ENCODE measurements around the gene RAPGEF4.
A peak's percentile ranks its signal among the peaks of the same experiment; 100 is the strongest.

RAPGEF4 gene

GRCh38 chr2:172808156-172808555, 72.5 kb downstream of the RAPGEF4 start:
- Histone ChIP-seq H3K4me3 (ENCODE audit: low read depth in 1 of 2, low read length in 2 of 2) (no peak overlapping the region), H3K9ac (ENCODE audit: low read depth, low read length) (no peak overlapping the region), H3K4me2 (ENCODE audit: insufficient read depth, low read length) (no peak overlapping the region), H3K27me3 (ENCODE audit: insufficient read depth, low read length, poor library complexity) (peaks cover 4% of the 10 kb centered on the region), H3K36me3 (ENCODE audit: insufficient read depth, low read length) (no peaks in the 10 kb centered on the region), H3K79me2 (ENCODE audit: insufficient read depth, low read length) (no peaks in the 10 kb centered on the region), H4K20me1 (ENCODE audit: insufficient read depth, low read length) (no peaks in the 10 kb centered on the region), H3K27ac (ENCODE audit: low read length) (no peak overlapping the region), H2AFZ (ENCODE audit: low read depth, low read length) (no peak overlapping the region), H3K9me3 (ENCODE audit: insufficient read depth, low read length, severe bottlenecking) (peaks cover 1% of the 10 kb centered on the region), H3K4me1 (ENCODE audit: insufficient read depth, low read length) (no peaks in the 10 kb centered on the region)
- DNase-seq (no peak), ATAC-seq (ENCODE audit: insufficient read depth, low read depth) (no peak)
- no peak for TF ChIP-seq EZH2 (IDR thresholded peaks at IDR 0.05; ENCODE audit: borderline replicate concordance, low read depth, low read length, severe bottlenecking)
- no peak for TF ChIP-seq CTCF (IDR thresholded peaks at IDR 0.05; ENCODE audit: borderline replicate concordance, extremely low read depth, low read length, poor library complexity, severe bottlenecking)

GRCh38 chr2:172811027-172811426, 75.4 kb downstream of the RAPGEF4 start:
- ATAC-seq (ENCODE audit: insufficient read depth, low read depth) (peak; percentile 86), DNase-seq (peak; percentile 56)
- TF ChIP-seq CTCF (IDR thresholded peaks at IDR 0.05; ENCODE audit: borderline replicate concordance, extremely low read depth, low read length, poor library complexity, severe bottlenecking): no peak
- no peak for TF ChIP-seq EZH2 (IDR thresholded peaks at IDR 0.05; ENCODE audit: borderline replicate concordance, low read depth, low read length, severe bottlenecking)
- Histone ChIP-seq H4K20me1 (ENCODE audit: insufficient read depth, low read length) (no peaks in the 10 kb centered on the region), H3K9me3 (ENCODE audit: insufficient read depth, low read length, severe bottlenecking) (no peaks in the 10 kb centered on the region), H3K4me2 (ENCODE audit: insufficient read depth, low read length) (no peak overlapping the region), H3K27ac (ENCODE audit: low read length) (no peak overlapping the region), H3K79me2 (ENCODE audit: insufficient read depth, low read length) (no peaks in the 10 kb centered on the region), H3K9ac (ENCODE audit: low read depth, low read length) (no peak overlapping the region), H2AFZ (ENCODE audit: low read depth, low read length) (no peak overlapping the region), H3K4me1 (ENCODE audit: insufficient read depth, low read length) (no peaks in the 10 kb centered on the region), H3K27me3 (ENCODE audit: insufficient read depth, low read length, poor library complexity) (peaks cover 4% of the 10 kb centered on the region), H3K4me3 (ENCODE audit: low read depth in 1 of 2, low read length in 2 of 2) (no peak overlapping the region), H3K36me3 (ENCODE audit: insufficient read depth, low read length) (no peaks in the 10 kb centered on the region)

GRCh38 chr2:172812158-172812744, 76.6 kb downstream of the RAPGEF4 start:
- ATAC-seq (ENCODE audit: insufficient read depth, low read depth): no peak
- no peaks in the 10 kb centered on the region for H3K36me3 ChIP-seq (ENCODE audit: insufficient read depth, low read length)

More at GRCh38 chr2:172812158-172812744, 76.6 kb downstream of the RAPGEF4 start:
- no peak overlapping the region for H3K27ac ChIP-seq (ENCODE audit: low read length)
- no peak for DNase-seq
- H3K27me3 ChIP-seq (ENCODE audit: insufficient read depth, low read length, poor library complexity): peaks cover 4% of the 10 kb centered on the region
- H2AFZ ChIP-seq (ENCODE audit: low read depth, low read length): no peak overlapping the region
- TF ChIP-seq EZH2 (IDR thresholded peaks at IDR 0.05; ENCODE audit: borderline replicate concordance, low read depth, low read length, severe bottlenecking) (no peak), CTCF (IDR thresholded peaks at IDR 0.05; ENCODE audit: borderline replicate concordance, extremely low read depth, low read length, poor library complexity, severe bottlenecking) (no peak)
- H3K4me3 ChIP-seq (ENCODE audit: low read depth in 1 of 2, low read length in 2 of 2): no peak overlapping the region
- H4K20me1 ChIP-seq (ENCODE audit: insufficient read depth, low read length): no peaks in the 10 kb centered on the region
- no peak overlapping the region for H3K9ac ChIP-seq (ENCODE audit: low read depth, low read length)
- H3K4me1 ChIP-seq (ENCODE audit: insufficient read depth, low read length): no peaks in the 10 kb centered on the region
- H3K9me3 ChIP-seq (ENCODE audit: insufficient read depth, low read length, severe bottlenecking): no peaks in the 10 kb centered on the region
- no peak overlapping the region for H3K4me2 ChIP-seq (ENCODE audit: insufficient read depth, low read length)
- H3K79me2 ChIP-seq (ENCODE audit: insufficient read depth, low read length): no peaks in the 10 kb centered on the region

Data from DND-41 (cell line).